Measurements from ENCODE around the gene SELP.

DNA sequence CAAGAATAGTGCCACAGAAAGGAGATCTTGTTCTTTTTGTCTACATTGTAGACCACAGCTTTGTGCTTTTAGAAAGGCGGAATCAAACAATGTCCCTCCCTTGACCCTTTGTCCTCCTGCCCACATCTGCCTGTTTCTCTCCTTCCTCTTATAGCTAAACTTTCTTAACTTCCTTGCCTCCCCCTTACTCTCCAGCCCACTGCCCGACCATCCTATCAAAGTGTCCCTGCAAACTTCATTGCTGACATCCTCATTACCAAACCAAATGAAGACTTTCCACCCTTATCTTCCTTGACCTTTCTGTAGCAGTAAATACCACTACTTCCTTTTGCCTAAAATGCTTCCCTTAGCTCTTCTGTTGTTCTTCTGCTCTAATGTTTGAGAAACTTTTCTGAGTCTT lies 5.0 kb downstream of the SELP start:
- TF ChIP-seq, protein P1, sequence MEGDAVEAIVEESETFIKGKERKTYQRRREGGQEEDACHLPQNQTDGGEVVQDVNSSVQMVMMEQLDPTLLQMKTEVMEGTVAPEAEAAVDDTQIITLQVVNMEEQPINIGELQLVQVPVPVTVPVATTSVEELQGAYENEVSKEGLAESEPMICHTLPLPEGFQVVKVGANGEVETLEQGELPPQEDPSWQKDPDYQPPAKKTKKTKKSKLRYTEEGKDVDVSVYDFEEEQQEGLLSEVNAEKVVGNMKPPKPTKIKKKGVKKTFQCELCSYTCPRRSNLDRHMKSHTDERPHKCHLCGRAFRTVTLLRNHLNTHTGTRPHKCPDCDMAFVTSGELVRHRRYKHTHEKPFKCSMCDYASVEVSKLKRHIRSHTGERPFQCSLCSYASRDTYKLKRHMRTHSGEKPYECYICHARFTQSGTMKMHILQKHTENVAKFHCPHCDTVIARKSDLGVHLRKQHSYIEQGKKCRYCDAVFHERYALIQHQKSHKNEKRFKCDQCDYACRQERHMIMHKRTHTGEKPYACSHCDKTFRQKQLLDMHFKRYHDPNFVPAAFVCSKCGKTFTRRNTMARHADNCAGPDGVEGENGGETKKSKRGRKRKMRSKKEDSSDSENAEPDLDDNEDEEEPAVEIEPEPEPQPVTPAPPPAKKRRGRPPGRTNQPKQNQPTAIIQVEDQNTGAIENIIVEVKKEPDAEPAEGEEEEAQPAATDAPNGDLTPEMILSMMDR (IDR thresholded peaks at IDR 0.05): no peak
- TF ChIP-seq EZH2phosphoT487 (IDR thresholded peaks at IDR 0.05): no peak
